PC-9 (cell line): ENCODE results near the gene TMEM258. TPM values are rescaled to one million over a fixed set of nuclear protein-coding genes. Genes with fewer than 3 reads are reported as not detected.

ENCODE experiments used
- BruUV-seq: library from RNA; stranded (reverse); fragments of 400-500 nt; replicated peaks from 2 replicates; lab custom pipeline; 2021; lab: Mats Ljungman, UMichigan
- CTCF ChIA-PET: fragments of 300-600 bp; sonication (Branson Sonifier 250); formaldehyde crosslinking; loops from one replicate; lab custom pipeline; 2022; ENCODE audit warnings: antibody characterized with exemption; lab: Charles Lee
- POLR2A ChIA-PET: fragments of 300-600 bp; sonication (Branson Sonifier 250); formaldehyde crosslinking; loops from one replicate; lab custom pipeline; 2022; ENCODE audit warnings: antibody characterized with exemption; ENCODE audit not compliant: unreplicated experiment; lab: Charles Lee
- DNase-seq, 2 experiments: peaks; one replicate each; pipeline versions ENCODE4 v3.0.0 to v3.0.0-alpha.2; 2015 to 2022; ENCODE audit warnings: mixed read lengths in 1 of 2
- H2AFZ ChIP-seq: fragments of 200-600 bp; sonication (generic); 2 replicates; pipeline ENCODE4 v1.8.1; 2017; ENCODE audit warnings: antibody characterized with exemption
- H3F3A ChIP-seq: fragments of 200-600 bp; sonication (generic); 2 replicates; pipeline ENCODE4 v1.8.1; 2017; ENCODE audit warnings: antibody characterized with exemption, mild to moderate bottlenecking, low read depth; ENCODE audit not compliant: insufficient read depth
- H3K27ac ChIP-seq: fragments of 200-600 bp; sonication (generic); 2 replicates; pipeline ENCODE4 v1.6.1; 2016; ENCODE audit warnings: mixed run types
- H3K27me3 ChIP-seq: fragments of 200-600 bp; sonication (generic); 2 replicates; pipeline ENCODE4 v1.6.1; 2016; ENCODE audit warnings: low read depth, mixed run types; ENCODE audit not compliant: insufficient read depth
- H3K36me3 ChIP-seq: fragments of 200-600 bp; sonication (generic); 2 replicates; pipeline ENCODE4 v1.6.1; 2016; ENCODE audit warnings: low read depth, mixed run types
- H3K4me1 ChIP-seq: fragments of 200-600 bp; sonication (generic); replicated peaks from 2 replicates; pipeline ENCODE4 v1.6.1; 2016; ENCODE audit warnings: mixed run types; ENCODE audit not compliant: insufficient read depth
- H3K4me2 ChIP-seq: fragments of 200-600 bp; sonication (generic); 2 replicates; pipeline ENCODE4 v1.6.1; 2017; ENCODE audit warnings: mixed run types
- H3K4me3 ChIP-seq: fragments of 200-600 bp; sonication (generic); 2 replicates; pipeline ENCODE4 v1.6.1; 2016; ENCODE audit warnings: mixed run types
- H3K79me2 ChIP-seq: fragments of 200-600 bp; sonication (generic); 2 replicates; pipeline ENCODE4 v1.6.1; 2017; ENCODE audit warnings: low read depth, mixed run types
- H3K9me2 ChIP-seq: fragments of 200-600 bp; sonication (generic); 2 replicates; pipeline ENCODE4 v1.8.1; 2017; ENCODE audit warnings: mild to moderate bottlenecking; ENCODE audit not compliant: insufficient read depth
- H3K9me3 ChIP-seq: fragments of 200-600 bp; sonication (generic); 2 replicates; pipeline ENCODE4 v1.8.1; 2016; ENCODE audit warnings: low read depth; ENCODE audit not compliant: insufficient read depth
- H4K20me1 ChIP-seq: fragments of 200-600 bp; sonication (generic); 2 replicates; pipeline ENCODE4 v1.8.1; 2017; ENCODE audit not compliant: insufficient read depth
- CTCF ChIP-seq: fragments of 200-600 bp; sonication (generic); conservative IDR thresholded peaks from 2 replicates; pipeline ENCODE4 v1.6.1; 2017; ENCODE audit warnings: mixed run types, antibody characterized with exemption, mild to moderate bottlenecking, moderate library complexity
- EZH2 ChIP-seq: fragments of 200-600 bp; sonication (generic); IDR thresholded peaks from 2 replicates; pipeline ENCODE4 v1.8.0; 2017; ENCODE audit warnings: antibody characterized with exemption, low read depth
- intact Hi-C: fragments of 100-400 bp; cut with micrococcal nuclease; formaldehyde crosslinking; loops from one replicate; pipeline ENCODE4 v1.10.0; 2022; ENCODE audit not compliant: unreplicated experiment
- total RNA-seq: library from RNA; stranded (reverse); gene quantifications from 2 replicates; pipeline ENCODE4 v1.2.3, GENCODE V29; 2021

The TMEM258 gene
- total RNA-seq, 1 experiment from 2014 or later = 217 TPM

- intact Hi-C loops = no loop called here
- H3K9me3 ChIP-seq = no peaks in the 10 kb centered on the region
- TF ChIP-seq EZH2 (no peak), CTCF (peak; percentile 62)
- H3K9me2 ChIP-seq = no peaks in the 10 kb centered on the region
- H3K4me2 ChIP-seq = peak within 1 kb of the TSS; percentile 91
- no peaks in the 10 kb centered on the region for H4K20me1 ChIP-seq
- no peaks in the 10 kb centered on the region; the same call in 1 of the 2 replicates for H3K79me2 ChIP-seq
- ChIA-PET POLR2A (no interaction called here), CTCF (no interaction called here)
- H3K4me1 ChIP-seq = peaks cover 29% of the 10 kb centered on the region
- H2AFZ ChIP-seq = peak within 1 kb of the TSS; percentile 85
- H3K27me3 ChIP-seq = no peaks in the 10 kb centered on the region
- H3K27ac ChIP-seq = no peak within 1 kb of the TSS
- BruUV-seq = no TSS peak
- peak in 1 of 2 experiments; percentile 66 for DNase-seq
- H3F3A ChIP-seq = peaks cover 6% of the 10 kb centered on the region; the same call in 1 of the 2 replicates
- H3K36me3 ChIP-seq = no peaks in the 10 kb centered on the region
- H3K4me3 ChIP-seq = peak within 1 kb of the TSS; percentile 68
These were observed 40.1 kb downstream of the TMEM258 start, which contains the start of gene MYRF for GRCh38 chr11:61752117-61752924. Gene MYRF (plus strand): TSS chr11:61752636. CDS start chr11:61752745, 109 bp downstream.

GRCh38 chr11:61751384-61751783 is 41.0 kb downstream of the TMEM258 start:
- ChIA-PET POLR2A (no interaction called here), CTCF (interaction anchor here (1.2 kb wide), 1 partner anchor 28 kb away, joined by 3 read pairs; no protein-coding TSS in a partner anchor)
- Histone ChIP-seq H3K9me3 (no peaks in the 10 kb centered on the region), H4K20me1 (no peaks in the 10 kb centered on the region), H3K9me2 (no peaks in the 10 kb centered on the region), H3K27ac (no peak overlapping the region), H3K79me2 (no peaks in the 10 kb centered on the region), H2AFZ (no peak overlapping the region), H3K4me3 (no peak overlapping the region), H3K4me2 (no peak overlapping the region), H3K4me1 (peaks cover 25% of the 10 kb centered on the region), H3K27me3 (no peaks in the 10 kb centered on the region), H3F3A (no peaks in the 10 kb centered on the region; the same call in 1 of the 2 replicates), H3K36me3 (no peaks in the 10 kb centered on the region)
- TF ChIP-seq CTCF (no peak), EZH2 (no peak)
- no TSS peak for BruUV-seq
- no peak for DNase-seq
- intact Hi-C loops = no loop called here

GRCh38 chr11:61750631-61751273 is 41.6 kb downstream of the TMEM258 start:
- Histone ChIP-seq H3K9me3 (no peaks in the 10 kb centered on the region), H3K27ac (no peak overlapping the region), H3K36me3 (no peaks in the 10 kb centered on the region), H3K79me2 (no peaks in the 10 kb centered on the region), H2AFZ (no peak overlapping the region), H3K4me2 (no peak overlapping the region), H3K9me2 (no peaks in the 10 kb centered on the region), H3F3A (no peaks in the 10 kb centered on the region; the same call in 1 of the 2 replicates), H3K4me3 (no peak overlapping the region), H4K20me1 (no peaks in the 10 kb centered on the region), H3K4me1 (peaks cover 18% of the 10 kb centered on the region), H3K27me3 (no peaks in the 10 kb centered on the region)
- BruUV-seq = no TSS peak
- TF ChIP-seq EZH2 (no peak), CTCF (no peak)
- POLR2A ChIA-PET = no interaction called here
- intact Hi-C loops = no loop called here
- CTCF ChIA-PET = interaction anchor here (1.2 kb wide), 1 partner anchor 28 kb away, joined by 3 read pairs; no protein-coding TSS in a partner anchor
- no peak for DNase-seq
